GM23338 (cell line): ENCODE results near the gene H2BK1.

ENCODE experiments used
- CREB1 ChIP-seq: fragments of 250-450 bp; sonication (Bioruptor Pico); IDR thresholded peaks from 2 replicates; pipeline ENCODE4 v1.5.0; 2020; ENCODE audit warnings: low read depth, mild to moderate bottlenecking, moderate library complexity
- POLR2AphosphoS5 ChIP-seq: IDR thresholded peaks from 2 replicates; pipeline ENCODE4 v1.6.1; 2016; ENCODE audit warnings: antibody characterized with exemption, low read depth

- TF ChIP-seq POLR2AphosphoS5 (peak; percentile 32; the same call in 1 of the 2 replicates), CREB1 (CRISPR knock-in tag) (no peak)
These were observed 41.6 kb upstream of the H2BK1 start for GRCh38 chr7:151251689-151252560.
